GM12878 (cell line): ENCODE results near the gene NBR1. TPM values are rescaled to one million over a fixed set of nuclear protein-coding genes. Genes with fewer than 3 reads are reported as not detected.
A peak's percentile ranks its signal among the peaks of the same experiment; 100 is the strongest.

Source experiments
- CREB1 ChIP-seq: IDR thresholded peaks from 2 replicates; pipeline ENCODE4 v1.6.1; 2012; ENCODE audit warnings: low read depth, mild to moderate bottlenecking, inconsistent platforms
- GABPA ChIP-seq: IDR thresholded peaks from 2 replicates; pipeline ENCODE4 v1.6.1; 2014; ENCODE audit warnings: antibody characterized with exemption, low read depth, mild to moderate bottlenecking, inconsistent platforms
- HDAC2 ChIP-seq: fragments of 200-600 bp; sonication (generic); IDR thresholded peaks from 2 replicates; pipeline ENCODE4 v1.6.1; 2017
- HDGF ChIP-seq: fragments of 450-650 bp; IDR thresholded peaks from 2 replicates; pipeline ENCODE4 v1.6.1; 2016; ENCODE audit warnings: antibody characterized with exemption
- JUNB ChIP-seq: IDR thresholded peaks from 2 replicates; pipeline ENCODE4 v1.6.1; 2016; ENCODE audit warnings: antibody characterized with exemption, mild to moderate bottlenecking
- MYB ChIP-seq: fragments of 150-350 bp; IDR thresholded peaks from 2 replicates; pipeline ENCODE4 v1.6.1; 2014; ENCODE audit warnings: mild to moderate bottlenecking, low read depth, low read length, borderline replicate concordance
- NFIC ChIP-seq: IDR thresholded peaks from 2 replicates; pipeline ENCODE4 v1.6.1; 2012; ENCODE audit warnings: low read depth, mild to moderate bottlenecking, inconsistent platforms, low read length, moderate library complexity
- NFXL1 ChIP-seq: fragments of 450-650 bp; IDR thresholded peaks from 2 replicates; pipeline ENCODE4 v1.6.1; 2017; ENCODE audit warnings: antibody characterized with exemption, mild to moderate bottlenecking, borderline replicate concordance
- NR2C1 ChIP-seq: fragments of 450-650 bp; IDR thresholded peaks from 2 replicates; pipeline ENCODE4 v1.6.1; 2017; ENCODE audit warnings: antibody characterized with exemption, mild to moderate bottlenecking, moderate library complexity
- RAD21 ChIP-seq: IDR thresholded peaks from 2 replicates; pipeline ENCODE4 v1.6.1; 2011; ENCODE audit warnings: mild to moderate bottlenecking, low read depth, low read length, moderate library complexity; ENCODE audit not compliant: insufficient read depth
- RELA ChIP-seq: fragments of 450-650 bp; IDR thresholded peaks from 2 replicates; pipeline ENCODE4 v1.8.0; 2014; ENCODE audit warnings: borderline replicate concordance; ENCODE audit not compliant: partially characterized antibody
- SMAD1 ChIP-seq: fragments of 450-650 bp; IDR thresholded peaks from 2 replicates; pipeline ENCODE4 v1.6.1; 2018; ENCODE audit warnings: mild to moderate bottlenecking, low read depth; ENCODE audit not compliant: partially characterized antibody
- SMAD5 ChIP-seq: IDR thresholded peaks from 2 replicates; pipeline ENCODE4 v1.6.1; 2016; ENCODE audit warnings: antibody characterized with exemption, low read depth
- SMC3 ChIP-seq: IDR thresholded peaks from 2 replicates; pipeline ENCODE4 v1.6.1; 2011; ENCODE audit warnings: low read length, improper control_type of control experiment, borderline replicate concordance
- SREBF2 ChIP-seq: IDR thresholded peaks from 2 replicates; pipeline ENCODE4 v1.6.1; 2012; ENCODE audit warnings: mild to moderate bottlenecking, low read length
- STAT3 ChIP-seq: IDR thresholded peaks from 2 replicates; pipeline ENCODE4 v1.6.1; 2011; ENCODE audit warnings: low read depth, low read length, improper control_type of control experiment
- polyA plus RNA-seq, 11 experiments: library from polyadenylated mRNA; depleted of rRNA in 4 of 11; unstranded in 6 of 11; stranded (reverse) in 5 of 11; fragments of >200 nt; fragmentation: Nextera tagmentation in 4 of 11; fragmentation: Illumina TruSeq in 1 of 11; extraction: Ambion mirVana in 4 of 11; extraction: Trizol in 1 of 11; gene quantifications; 1 replicate in 1 of 11; 2 replicates in 10 of 11; pipeline versions ENCODE4 v1.2.1 to v1.2.3, GENCODE V29; 2011 to 2016; ENCODE audit warnings: inconsistent platforms in 2 of 11, missing spikeins in 2 of 11, low read depth in 1 of 11
- total RNA-seq, 4 experiments: library from RNA; depleted of rRNA in 3 of 4; stranded (reverse); fragments of >200 nt in 3 of 4; fragmentation: Illumina TruSeq in 1 of 4; extraction: Trizol in 1 of 4; gene quantifications; 2 replicates each; pipeline versions ENCODE4 v1.2.1 to v1.2.3, GENCODE V29; 2013 to 2021
- TF ChIP-seq, protein P1 (sequence below): fragments of 450-650 bp; IDR thresholded peaks from 2 replicates; pipeline ENCODE4 v1.6.1; 2016; ENCODE audit warnings: mild to moderate bottlenecking
- TF ChIP-seq, protein P2 (sequence below): fragments of 450-650 bp; IDR thresholded peaks from 2 replicates; pipeline ENCODE4 v1.6.1; 2017; ENCODE audit warnings: mild to moderate bottlenecking, moderate library complexity
- TF ChIP-seq, protein P3 (sequence below): fragments of 450-650 bp; IDR thresholded peaks from 2 replicates; pipeline ENCODE4 v1.6.1; 2016; ENCODE audit warnings: mild to moderate bottlenecking, moderate library complexity, borderline replicate concordance
- TF ChIP-seq, protein P4 (sequence below): fragments of 450-650 bp; IDR thresholded peaks from 2 replicates; pipeline ENCODE4 v1.6.1; 2016; ENCODE audit warnings: mild to moderate bottlenecking

NBR1 gene
- total and polyA plus RNA-seq, 10 of the 15 experiments (the other 5 are each of a cell fraction or from before 2014, with no cell fraction given): 3.5 to 55.2 (median 28.2) TPM

DNA sequence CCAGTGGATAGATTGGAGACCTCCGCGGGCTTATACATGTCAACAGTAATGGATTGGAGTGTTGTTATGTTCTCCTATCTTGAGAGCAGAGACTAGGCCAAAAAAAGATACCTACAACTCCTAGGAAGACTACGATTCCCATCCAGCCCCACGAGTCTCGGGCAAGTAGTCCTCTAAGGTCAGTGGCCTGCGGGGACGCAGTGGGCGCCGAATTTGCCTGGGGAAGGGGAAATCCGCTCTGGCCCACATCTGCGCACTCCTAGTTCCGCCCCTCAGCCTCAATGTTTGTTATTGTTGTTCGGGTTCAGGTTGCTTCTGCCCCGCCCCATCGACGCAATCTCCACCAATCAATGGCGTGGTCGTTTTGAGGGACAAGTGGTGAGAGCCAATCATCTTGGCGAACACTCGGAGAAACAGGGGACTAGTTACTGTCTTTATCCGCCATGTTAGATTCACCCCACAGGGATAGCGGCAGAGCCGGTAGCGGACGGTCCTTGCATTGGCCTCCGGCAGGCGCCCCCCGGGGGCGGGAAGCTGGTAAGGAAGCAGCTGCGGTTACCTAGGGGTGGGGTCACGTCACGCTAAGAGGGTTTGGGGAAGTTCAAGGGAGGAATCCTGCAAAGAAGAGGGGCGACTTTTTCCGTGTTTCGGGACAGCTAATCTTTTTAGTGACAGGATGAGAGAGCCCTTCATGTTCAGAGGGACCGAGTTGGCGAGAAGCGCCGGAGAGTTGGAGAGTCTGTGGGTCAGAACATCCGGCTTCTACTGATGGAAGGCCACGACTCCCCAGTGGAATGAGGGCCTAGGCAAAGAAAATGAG is at the start of gene NBR1 (continued):
- TF ChIP-seq, protein P1, sequence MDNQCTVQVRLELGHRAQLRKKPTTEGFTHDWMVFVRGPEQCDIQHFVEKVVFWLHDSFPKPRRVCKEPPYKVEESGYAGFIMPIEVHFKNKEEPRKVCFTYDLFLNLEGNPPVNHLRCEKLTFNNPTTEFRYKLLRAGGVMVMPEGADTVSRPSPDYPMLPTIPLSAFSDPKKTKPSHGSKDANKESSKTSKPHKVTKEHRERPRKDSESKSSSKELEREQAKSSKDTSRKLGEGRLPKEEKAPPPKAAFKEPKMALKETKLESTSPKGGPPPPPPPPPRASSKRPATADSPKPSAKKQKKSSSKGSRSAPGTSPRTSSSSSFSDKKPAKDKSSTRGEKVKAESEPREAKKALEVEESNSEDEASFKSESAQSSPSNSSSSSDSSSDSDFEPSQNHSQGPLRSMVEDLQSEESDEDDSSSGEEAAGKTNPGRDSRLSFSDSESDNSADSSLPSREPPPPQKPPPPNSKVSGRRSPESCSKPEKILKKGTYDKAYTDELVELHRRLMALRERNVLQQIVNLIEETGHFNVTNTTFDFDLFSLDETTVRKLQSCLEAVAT: no peak
- TF ChIP-seq NFIC (no peak; the same call in 1 of the 2 replicates), MYB (no peak), GABPA (peak; percentile 67; the same call in 1 of the 2 replicates), SMC3 (no peak), CREB1 (peak; percentile 73; the same call in 1 of the 2 replicates), HDAC2 (no peak), STAT3 (no peak), RELA (peak; percentile 24), JUNB (no peak), SREBF2 (no peak), RAD21 (peak; percentile 6; the same call in 1 of the 2 replicates), SMAD5 (no peak), HDGF (peak; percentile 69), NFXL1 (no peak), SMAD1 (no peak), NR2C1 (peak; percentile 74)
- TF ChIP-seq, protein P2, sequence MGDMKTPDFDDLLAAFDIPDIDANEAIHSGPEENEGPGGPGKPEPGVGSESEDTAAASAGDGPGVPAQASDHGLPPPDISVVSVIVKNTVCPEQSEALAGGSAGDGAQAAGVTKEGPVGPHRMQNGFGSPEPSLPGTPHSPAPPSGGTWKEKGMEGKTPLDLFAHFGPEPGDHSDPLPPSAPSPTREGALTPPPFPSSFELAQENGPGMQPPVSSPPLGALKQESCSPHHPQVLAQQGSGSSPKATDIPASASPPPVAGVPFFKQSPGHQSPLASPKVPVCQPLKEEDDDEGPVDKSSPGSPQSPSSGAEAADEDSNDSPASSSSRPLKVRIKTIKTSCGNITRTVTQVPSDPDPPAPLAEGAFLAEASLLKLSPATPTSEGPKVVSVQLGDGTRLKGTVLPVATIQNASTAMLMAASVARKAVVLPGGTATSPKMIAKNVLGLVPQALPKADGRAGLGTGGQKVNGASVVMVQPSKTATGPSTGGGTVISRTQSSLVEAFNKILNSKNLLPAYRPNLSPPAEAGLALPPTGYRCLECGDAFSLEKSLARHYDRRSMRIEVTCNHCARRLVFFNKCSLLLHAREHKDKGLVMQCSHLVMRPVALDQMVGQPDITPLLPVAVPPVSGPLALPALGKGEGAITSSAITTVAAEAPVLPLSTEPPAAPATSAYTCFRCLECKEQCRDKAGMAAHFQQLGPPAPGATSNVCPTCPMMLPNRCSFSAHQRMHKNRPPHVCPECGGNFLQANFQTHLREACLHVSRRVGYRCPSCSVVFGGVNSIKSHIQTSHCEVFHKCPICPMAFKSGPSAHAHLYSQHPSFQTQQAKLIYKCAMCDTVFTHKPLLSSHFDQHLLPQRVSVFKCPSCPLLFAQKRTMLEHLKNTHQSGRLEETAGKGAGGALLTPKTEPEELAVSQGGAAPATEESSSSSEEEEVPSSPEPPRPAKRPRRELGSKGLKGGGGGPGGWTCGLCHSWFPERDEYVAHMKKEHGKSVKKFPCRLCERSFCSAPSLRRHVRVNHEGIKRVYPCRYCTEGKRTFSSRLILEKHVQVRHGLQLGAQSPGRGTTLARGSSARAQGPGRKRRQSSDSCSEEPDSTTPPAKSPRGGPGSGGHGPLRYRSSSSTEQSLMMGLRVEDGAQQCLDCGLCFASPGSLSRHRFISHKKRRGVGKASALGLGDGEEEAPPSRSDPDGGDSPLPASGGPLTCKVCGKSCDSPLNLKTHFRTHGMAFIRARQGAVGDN: 0 out of 2 replicates have a peak, but pooled peaks have one; percentile 12
- TF ChIP-seq, protein P3, sequence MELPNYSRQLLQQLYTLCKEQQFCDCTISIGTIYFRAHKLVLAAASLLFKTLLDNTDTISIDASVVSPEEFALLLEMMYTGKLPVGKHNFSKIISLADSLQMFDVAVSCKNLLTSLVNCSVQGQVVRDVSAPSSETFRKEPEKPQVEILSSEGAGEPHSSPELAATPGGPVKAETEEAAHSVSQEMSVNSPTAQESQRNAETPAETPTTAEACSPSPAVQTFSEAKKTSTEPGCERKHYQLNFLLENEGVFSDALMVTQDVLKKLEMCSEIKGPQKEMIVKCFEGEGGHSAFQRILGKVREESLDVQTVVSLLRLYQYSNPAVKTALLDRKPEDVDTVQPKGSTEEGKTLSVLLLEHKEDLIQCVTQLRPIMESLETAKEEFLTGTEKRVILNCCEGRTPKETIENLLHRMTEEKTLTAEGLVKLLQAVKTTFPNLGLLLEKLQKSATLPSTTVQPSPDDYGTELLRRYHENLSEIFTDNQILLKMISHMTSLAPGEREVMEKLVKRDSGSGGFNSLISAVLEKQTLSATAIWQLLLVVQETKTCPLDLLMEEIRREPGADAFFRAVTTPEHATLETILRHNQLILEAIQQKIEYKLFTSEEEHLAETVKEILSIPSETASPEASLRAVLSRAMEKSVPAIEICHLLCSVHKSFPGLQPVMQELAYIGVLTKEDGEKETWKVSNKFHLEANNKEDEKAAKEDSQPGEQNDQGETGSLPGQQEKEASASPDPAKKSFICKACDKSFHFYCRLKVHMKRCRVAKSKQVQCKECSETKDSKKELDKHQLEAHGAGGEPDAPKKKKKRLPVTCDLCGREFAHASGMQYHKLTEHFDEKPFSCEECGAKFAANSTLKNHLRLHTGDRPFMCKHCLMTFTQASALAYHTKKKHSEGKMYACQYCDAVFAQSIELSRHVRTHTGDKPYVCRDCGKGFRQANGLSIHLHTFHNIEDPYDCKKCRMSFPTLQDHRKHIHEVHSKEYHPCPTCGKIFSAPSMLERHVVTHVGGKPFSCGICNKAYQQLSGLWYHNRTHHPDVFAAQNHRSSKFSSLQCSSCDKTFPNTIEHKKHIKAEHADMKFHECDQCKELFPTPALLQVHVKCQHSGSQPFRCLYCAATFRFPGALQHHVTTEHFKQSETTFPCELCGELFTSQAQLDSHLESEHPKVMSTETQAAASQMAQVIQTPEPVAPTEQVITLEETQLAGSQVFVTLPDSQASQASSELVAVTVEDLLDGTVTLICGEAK: no peak
- TF ChIP-seq, protein P4, sequence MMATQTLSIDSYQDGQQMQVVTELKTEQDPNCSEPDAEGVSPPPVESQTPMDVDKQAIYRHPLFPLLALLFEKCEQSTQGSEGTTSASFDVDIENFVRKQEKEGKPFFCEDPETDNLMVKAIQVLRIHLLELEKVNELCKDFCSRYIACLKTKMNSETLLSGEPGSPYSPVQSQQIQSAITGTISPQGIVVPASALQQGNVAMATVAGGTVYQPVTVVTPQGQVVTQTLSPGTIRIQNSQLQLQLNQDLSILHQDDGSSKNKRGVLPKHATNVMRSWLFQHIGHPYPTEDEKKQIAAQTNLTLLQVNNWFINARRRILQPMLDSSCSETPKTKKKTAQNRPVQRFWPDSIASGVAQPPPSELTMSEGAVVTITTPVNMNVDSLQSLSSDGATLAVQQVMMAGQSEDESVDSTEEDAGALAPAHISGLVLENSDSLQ: peak; percentile 99
